ENCODE data around the gene EFR3B. TPM values are rescaled to one million over a fixed set of nuclear protein-coding genes. Genes with fewer than 3 reads are reported as not detected.

Gene EFR3B
- polyA plus RNA-seq, 1 of the 3 experiments (the other 2 are of a cell fraction): 1.5 TPM

DNA sequence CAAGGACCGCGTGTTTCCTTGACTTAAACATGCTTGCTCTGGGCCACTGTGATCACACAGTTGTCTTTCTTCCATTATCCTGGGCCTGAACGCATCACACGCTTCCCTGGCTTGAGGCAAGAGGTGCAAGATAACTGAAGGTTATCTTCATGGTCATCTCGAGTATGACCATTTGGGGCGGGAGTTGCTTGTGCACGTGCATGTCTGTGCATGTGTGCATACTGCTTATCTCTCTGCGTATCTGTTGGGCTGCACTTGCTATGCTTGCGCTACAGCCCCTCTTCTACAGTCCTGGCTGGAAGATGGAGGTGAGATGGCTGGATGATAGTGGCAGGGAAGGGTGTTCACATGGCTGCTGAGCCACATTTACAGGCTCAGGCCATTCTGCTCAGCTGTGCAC lies 27.2 kb upstream of the EFR3B start (continued):
- TF ChIP-seq EZH2phosphoT487 (IDR thresholded peaks at IDR 0.05; ENCODE audit: borderline replicate concordance, low read depth) (no peak), JUND (IDR thresholded peaks at IDR 0.05) (no peak)

DNA sequence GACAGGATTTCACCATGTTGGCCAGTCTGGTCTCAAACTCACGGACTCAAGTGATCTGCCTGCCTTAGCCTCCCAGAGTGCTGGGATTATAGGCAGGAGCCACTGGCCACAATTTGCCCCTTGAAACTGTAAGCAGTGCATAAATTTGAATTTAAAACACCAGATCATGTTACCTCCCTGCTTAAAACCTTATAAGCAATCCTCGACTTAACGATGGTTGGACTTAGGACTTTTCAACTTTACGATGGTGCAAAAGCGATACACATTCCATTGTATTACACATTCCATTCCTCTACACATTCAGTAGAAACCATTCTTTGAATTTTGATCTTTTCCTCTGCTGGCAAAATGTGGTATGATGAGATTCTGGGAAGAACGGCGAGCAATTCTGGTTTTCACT lies 23.2 kb upstream of the EFR3B start:
- 94% methylated on average over 7 of the region's 7 CpGs for WGBS (ENCODE audit: low lambda C conversion rate)
- POLR2A ChIA-PET: interaction anchor here (0.7 kb wide), 1 partner anchor 7 kb away, joined by 4 read pairs; no protein-coding TSS in a partner anchor

More for the DNA sequence above, 23.2 kb upstream of the EFR3B start:
- H3K9me3 ChIP-seq: no peaks in the 10 kb centered on the region
- H3K4me1 ChIP-seq (ENCODE audit: control insufficient read depth in 1 of 2, insufficient read depth in 2 of 2, low read depth in 1 of 2, low read length in 1 of 2): peaks cover 0 to 6% of the 10 kb centered on the region in 2 experiments; a peak in 1 of 4 replicates
- no peak overlapping the region for H3K4me2 ChIP-seq
- TF ChIP-seq, protein P1, sequence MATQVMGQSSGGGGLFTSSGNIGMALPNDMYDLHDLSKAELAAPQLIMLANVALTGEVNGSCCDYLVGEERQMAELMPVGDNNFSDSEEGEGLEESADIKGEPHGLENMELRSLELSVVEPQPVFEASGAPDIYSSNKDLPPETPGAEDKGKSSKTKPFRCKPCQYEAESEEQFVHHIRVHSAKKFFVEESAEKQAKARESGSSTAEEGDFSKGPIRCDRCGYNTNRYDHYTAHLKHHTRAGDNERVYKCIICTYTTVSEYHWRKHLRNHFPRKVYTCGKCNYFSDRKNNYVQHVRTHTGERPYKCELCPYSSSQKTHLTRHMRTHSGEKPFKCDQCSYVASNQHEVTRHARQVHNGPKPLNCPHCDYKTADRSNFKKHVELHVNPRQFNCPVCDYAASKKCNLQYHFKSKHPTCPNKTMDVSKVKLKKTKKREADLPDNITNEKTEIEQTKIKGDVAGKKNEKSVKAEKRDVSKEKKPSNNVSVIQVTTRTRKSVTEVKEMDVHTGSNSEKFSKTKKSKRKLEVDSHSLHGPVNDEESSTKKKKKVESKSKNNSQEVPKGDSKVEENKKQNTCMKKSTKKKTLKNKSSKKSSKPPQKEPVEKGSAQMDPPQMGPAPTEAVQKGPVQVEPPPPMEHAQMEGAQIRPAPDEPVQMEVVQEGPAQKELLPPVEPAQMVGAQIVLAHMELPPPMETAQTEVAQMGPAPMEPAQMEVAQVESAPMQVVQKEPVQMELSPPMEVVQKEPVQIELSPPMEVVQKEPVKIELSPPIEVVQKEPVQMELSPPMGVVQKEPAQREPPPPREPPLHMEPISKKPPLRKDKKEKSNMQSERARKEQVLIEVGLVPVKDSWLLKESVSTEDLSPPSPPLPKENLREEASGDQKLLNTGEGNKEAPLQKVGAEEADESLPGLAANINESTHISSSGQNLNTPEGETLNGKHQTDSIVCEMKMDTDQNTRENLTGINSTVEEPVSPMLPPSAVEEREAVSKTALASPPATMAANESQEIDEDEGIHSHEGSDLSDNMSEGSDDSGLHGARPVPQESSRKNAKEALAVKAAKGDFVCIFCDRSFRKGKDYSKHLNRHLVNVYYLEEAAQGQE (IDR thresholded peaks at IDR 0.05; ENCODE audit: low read depth, low read length): no peak
- TF ChIP-seq MEF2A (IDR thresholded peaks at IDR 0.05; ENCODE audit: borderline replicate concordance, low read depth): no peak
- no peak for TF ChIP-seq RCOR1 (IDR thresholded peaks at IDR 0.05; ENCODE audit: low read length)
- no peak for TF ChIP-seq SMC3 (IDR thresholded peaks at IDR 0.05; ENCODE audit: low read depth, low read length)
- no peak for TF ChIP-seq YY1 (IDR thresholded peaks at IDR 0.05; ENCODE audit: low read depth)
- TF ChIP-seq POLR2AphosphoS5 (IDR thresholded peaks at IDR 0.05; ENCODE audit: low read depth, low read length): no peak
- no peak for TF ChIP-seq JUND (IDR thresholded peaks at IDR 0.05)
- no peak for TF ChIP-seq FOSL2 (IDR thresholded peaks at IDR 0.05; ENCODE audit: borderline replicate concordance, low read depth)
- no peak for TF ChIP-seq EP300 (IDR thresholded peaks at IDR 0.05; ENCODE audit: borderline replicate concordance in 1 of 2, low read depth in 1 of 2, low read length in 1 of 2)
- no peak for TF ChIP-seq RAD21 (IDR thresholded peaks at IDR 0.05; ENCODE audit: low read length)
- TF ChIP-seq, protein P2, sequence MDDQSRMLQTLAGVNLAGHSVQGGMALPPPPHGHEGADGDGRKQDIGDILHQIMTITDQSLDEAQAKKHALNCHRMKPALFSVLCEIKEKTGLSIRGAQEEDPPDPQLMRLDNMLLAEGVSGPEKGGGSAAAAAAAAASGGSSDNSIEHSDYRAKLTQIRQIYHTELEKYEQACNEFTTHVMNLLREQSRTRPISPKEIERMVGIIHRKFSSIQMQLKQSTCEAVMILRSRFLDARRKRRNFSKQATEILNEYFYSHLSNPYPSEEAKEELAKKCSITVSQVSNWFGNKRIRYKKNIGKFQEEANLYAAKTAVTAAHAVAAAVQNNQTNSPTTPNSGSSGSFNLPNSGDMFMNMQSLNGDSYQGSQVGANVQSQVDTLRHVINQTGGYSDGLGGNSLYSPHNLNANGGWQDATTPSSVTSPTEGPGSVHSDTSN (IDR thresholded peaks at IDR 0.05): no peak
- no peak for TF ChIP-seq TCF12 (IDR thresholded peaks at IDR 0.05)
- no peak for TF ChIP-seq NRF1 (IDR thresholded peaks at IDR 0.05; ENCODE audit: low read depth, low read length)
- no peak for TF ChIP-seq MXI1 (IDR thresholded peaks at IDR 0.05; ENCODE audit: low read depth, low read length)
- no peak overlapping the region for H3K9ac ChIP-seq
- no peaks in the 10 kb centered on the region for H3K27me3 ChIP-seq (ENCODE audit: insufficient read depth)
- H4K20me1 ChIP-seq (ENCODE audit: insufficient read depth): no peaks in the 10 kb centered on the region
- no peak overlapping the region for H3K4me3 ChIP-seq (ENCODE audit: low read depth in 2 of 2, low read length in 1 of 2)
- no peak overlapping the region for H2AFZ ChIP-seq (ENCODE audit: low read depth)
- H3F3A ChIP-seq (replicated peaks; ENCODE audit: insufficient read depth): no peaks in the 10 kb centered on the region
- no peak for DNase-seq
- H3K79me2 ChIP-seq (ENCODE audit: insufficient read depth): no peaks in the 10 kb centered on the region
- no peaks in the 10 kb centered on the region for H3K9me2 ChIP-seq
- CTCF ChIA-PET: interaction anchor here (1.0 kb wide), 2 partner anchors 31 to 43 kb away, joined by 3 read pairs; no protein-coding TSS in a partner anchor
- H3K27ac ChIP-seq (ENCODE audit: low read depth in 2 of 2, low read length in 1 of 2): no peak overlapping the region
- no peaks in the 10 kb centered on the region for H3K36me3 ChIP-seq (replicated peaks in 1 of 2; ENCODE audit: control insufficient read depth in 1 of 2, insufficient read depth in 2 of 2, low read length in 1 of 2)

Measured in SK-N-SH (cell line).